Subcutaneous adipose tissue (tissue), 4 donors: Measurements from ENCODE around the gene GLI3. TPM values are rescaled to one million over a fixed set of nuclear protein-coding genes. Genes with fewer than 3 reads are reported as not detected.

ENCODE experiments used
- total RNA-seq, 4 donors: library from RNA; depleted of rRNA; stranded (reverse); fragments of >200 nt; gene quantifications; one replicate each; pipeline ENCODE4 v1.1.0, GENCODE V29; 2016
- TF ChIP-seq, protein P1 (sequence below): fragments of 450-650 bp; IDR thresholded peaks from one replicate; pipeline ENCODE4 v1.5.1; 2016; ENCODE audit warnings: low read depth, mild to moderate bottlenecking, control low read depth, antibody characterized with exemption, moderate library complexity

Gene GLI3
- total RNA-seq, 4 donors from 2014 or later, result 11.6 to 16.8 (median 16.3) TPM

DNA sequence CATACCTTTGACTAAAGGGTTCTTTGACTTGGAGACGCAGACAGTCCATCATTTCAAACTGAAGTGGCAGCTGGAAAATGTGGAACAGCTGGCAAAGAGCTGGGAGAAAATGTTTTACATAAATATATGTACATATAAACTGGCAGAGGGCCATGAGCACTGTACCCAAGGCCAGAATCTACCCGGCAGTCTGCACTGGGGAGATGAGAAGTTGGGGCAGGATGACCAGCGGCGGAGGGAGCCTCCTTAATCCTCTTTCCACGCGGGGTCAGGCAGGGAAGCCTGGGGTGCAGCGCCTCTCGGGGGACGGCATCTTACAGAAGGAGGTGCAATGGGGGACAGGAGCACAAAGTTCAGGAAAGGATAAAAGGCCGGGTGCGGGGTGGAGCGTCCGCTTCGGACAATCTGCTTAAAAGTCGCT lies 1.3 kb downstream of the GLI3 start:
- TF ChIP-seq, protein P1, sequence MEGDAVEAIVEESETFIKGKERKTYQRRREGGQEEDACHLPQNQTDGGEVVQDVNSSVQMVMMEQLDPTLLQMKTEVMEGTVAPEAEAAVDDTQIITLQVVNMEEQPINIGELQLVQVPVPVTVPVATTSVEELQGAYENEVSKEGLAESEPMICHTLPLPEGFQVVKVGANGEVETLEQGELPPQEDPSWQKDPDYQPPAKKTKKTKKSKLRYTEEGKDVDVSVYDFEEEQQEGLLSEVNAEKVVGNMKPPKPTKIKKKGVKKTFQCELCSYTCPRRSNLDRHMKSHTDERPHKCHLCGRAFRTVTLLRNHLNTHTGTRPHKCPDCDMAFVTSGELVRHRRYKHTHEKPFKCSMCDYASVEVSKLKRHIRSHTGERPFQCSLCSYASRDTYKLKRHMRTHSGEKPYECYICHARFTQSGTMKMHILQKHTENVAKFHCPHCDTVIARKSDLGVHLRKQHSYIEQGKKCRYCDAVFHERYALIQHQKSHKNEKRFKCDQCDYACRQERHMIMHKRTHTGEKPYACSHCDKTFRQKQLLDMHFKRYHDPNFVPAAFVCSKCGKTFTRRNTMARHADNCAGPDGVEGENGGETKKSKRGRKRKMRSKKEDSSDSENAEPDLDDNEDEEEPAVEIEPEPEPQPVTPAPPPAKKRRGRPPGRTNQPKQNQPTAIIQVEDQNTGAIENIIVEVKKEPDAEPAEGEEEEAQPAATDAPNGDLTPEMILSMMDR, result no peak

DNA sequence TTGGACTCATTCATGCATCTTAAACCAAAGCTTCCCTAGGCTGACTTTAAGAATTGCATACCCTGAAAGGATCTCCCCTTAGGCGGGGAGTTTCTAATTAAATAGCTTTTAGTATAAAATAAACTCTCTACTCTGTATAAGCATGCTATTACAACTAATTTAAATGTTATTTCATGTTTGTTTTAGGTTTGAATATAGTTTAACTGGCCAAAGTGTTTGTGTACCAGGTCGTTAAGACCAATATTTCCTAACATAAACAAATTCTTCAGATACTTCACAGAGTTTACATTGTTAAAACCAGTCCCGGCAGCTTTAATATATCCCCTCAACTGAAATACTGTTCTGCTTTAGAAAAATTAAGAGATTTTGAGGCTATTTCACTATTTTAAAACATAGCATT lies 2.3 kb downstream of the GLI3 start:
- TF ChIP-seq, protein P1, result no peak

DNA sequence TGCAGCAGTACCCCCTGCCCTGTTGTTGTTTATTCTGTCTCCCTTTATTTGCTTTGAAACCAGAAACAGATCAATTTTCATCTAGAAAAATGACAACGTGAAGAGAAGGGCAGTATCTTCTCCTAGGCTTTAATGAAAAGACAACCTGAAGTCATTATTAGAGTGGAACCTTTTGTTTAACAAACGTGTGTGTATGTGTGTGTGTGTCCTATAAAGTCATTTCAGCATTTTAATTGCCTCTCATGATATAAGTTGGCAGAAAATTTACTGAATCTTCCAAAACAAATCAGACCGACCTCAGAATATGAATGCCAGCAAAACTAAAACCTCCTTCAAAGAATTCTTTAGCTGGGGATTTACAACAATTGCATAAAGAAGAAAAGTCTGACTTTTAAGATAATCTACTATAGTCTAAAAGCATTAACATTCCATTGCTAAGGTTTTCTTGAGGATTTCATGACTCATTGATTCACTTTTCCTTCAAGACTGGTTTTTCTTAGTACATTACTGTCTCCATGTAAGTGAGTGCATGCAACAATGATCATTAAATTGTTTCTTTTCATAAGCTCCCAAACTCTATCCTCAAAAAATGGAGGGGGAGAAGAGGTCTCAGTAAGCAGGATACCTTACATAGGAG lies 3.2 kb downstream of the GLI3 start:
- TF ChIP-seq, protein P1, result no peak

- TF ChIP-seq, protein P1, result no peak
Observed at GRCh38 chr7:42233171-42233570, 3.8 kb downstream of the GLI3 start.

DNA sequence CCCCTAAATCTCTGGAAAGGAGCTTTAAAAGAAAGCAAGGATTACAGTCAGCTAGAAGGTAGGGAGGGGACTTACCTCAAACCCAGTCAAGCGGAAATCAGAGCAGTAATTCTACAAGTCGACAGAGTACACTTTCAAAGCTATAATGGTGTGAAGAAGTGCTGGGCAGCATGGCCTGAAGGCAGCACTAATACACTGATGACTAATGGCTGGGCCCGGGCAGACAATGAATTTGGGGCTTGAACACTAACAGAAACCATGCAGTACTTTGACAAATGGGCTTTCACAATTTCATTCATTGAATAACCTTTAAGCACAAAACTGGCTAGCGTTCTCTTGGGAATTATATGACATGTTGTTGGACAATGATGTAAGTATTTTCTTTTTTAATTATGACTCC lies 4.7 kb downstream of the GLI3 start:
- TF ChIP-seq, protein P1, result no peak

GRCh38 chr7:42231043-42231787 lies 5.8 kb downstream of the GLI3 start:
- TF ChIP-seq, protein P1, result no peak

- TF ChIP-seq, protein P1, result no peak
Observed at GRCh38 chr7:42227936-42228591, 8.9 kb downstream of the GLI3 start.
